Effector memory CD4-positive, alpha-beta T cell (primary cell): Measurements from ENCODE around the gene TSC22D2.
A peak's percentile ranks its signal among the peaks of the same experiment; 100 is the strongest.

Experiments used
- DNase-seq, 3 donors: peaks; one replicate each; pipeline ENCODE4 v3.0.0-alpha.2; 2020
- H3K27ac ChIP-seq: 2 replicates; pipeline ENCODE4 v1.7.0; 2013; ENCODE audit warnings: mild to moderate bottlenecking, low read length, moderate library complexity; ENCODE audit not compliant: insufficient read depth, poor library complexity, severe bottlenecking
- H3K27me3 ChIP-seq: replicated peaks from 2 replicates; pipeline ENCODE4 v1.7.0; 2013; ENCODE audit warnings: mild to moderate bottlenecking, low read length; ENCODE audit not compliant: insufficient read depth, control insufficient read depth, poor library complexity, severe bottlenecking
- H3K36me3 ChIP-seq: 2 replicates; pipeline ENCODE4 v1.7.0; 2013; ENCODE audit warnings: mild to moderate bottlenecking, low read length, moderate library complexity; ENCODE audit not compliant: control insufficient read depth, insufficient read depth
- H3K4me1 ChIP-seq: 2 replicates; pipeline ENCODE4 v1.7.0; 2013; ENCODE audit warnings: low read length, mild to moderate bottlenecking; ENCODE audit not compliant: control insufficient read depth, insufficient read depth, poor library complexity, severe bottlenecking
- H3K4me3 ChIP-seq: 2 replicates; pipeline ENCODE4 v1.7.0; 2013; ENCODE audit warnings: low read length, low read depth, mild to moderate bottlenecking; ENCODE audit not compliant: insufficient read depth, poor library complexity, severe bottlenecking
- H3K9me3 ChIP-seq: 2 replicates; pipeline ENCODE4 v1.7.0; 2013; ENCODE audit warnings: mild to moderate bottlenecking, low read length, moderate library complexity; ENCODE audit not compliant: control insufficient read depth

Gene TSC22D2

GRCh38 chr3:150384296-150385212 is 23.5 kb upstream of the TSC22D2 start:
- Histone ChIP-seq H3K36me3 (no peaks in the 10 kb centered on the region), H3K9me3 (no peaks in the 10 kb centered on the region), H3K4me1 (peaks cover 11% of the 10 kb centered on the region), H3K4me3 (peak overlapping the region; percentile 40), H3K27me3 (no peaks in the 10 kb centered on the region), H3K27ac (no peak overlapping the region)
- peak in 2 of 3 donors; percentile 11 to 14 for DNase-seq

DNA sequence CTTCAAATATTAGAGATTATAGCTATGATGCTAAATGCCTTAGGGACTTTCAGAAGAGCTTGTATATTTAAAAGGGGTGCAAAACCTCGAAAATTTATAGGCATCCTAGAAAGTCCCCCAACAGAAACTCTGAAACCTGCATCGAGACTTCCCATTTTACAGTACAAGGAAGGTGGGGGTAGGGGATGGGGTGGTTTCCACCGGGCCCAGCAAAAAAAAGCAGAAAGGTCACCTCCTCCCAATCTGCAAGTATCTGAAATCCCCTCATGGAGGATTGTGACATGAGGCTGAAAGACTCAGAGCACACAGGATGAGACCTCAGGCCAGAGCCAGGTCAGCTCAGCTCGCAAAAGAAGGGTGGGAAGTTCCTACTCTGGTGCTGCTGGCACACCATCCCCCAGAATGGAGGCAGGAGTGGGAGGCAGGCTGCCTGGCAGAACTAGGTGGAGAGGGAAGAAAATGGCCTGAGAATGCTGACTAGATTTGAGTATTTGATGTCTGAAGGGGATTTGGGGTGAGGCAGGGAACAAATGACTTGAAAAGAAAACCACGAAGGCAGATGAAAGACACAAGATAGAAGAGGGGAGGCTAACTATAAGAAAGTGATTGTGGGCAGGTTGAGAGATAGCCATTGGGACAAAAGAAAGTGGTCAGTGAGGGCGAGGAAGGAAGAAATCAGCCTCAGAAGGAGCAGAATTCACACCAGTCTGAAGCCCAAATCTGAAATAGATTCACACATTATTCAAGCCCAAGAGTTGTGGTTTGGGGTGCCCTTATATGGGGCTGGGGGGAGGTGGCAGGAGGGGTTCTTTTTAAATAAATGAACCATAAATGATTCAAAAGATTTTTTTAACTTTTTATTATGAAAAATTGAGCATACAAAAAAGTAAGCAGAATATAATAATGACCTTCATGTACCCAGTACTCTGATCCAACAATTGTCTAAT is 22.5 kb upstream of the TSC22D2 start:
- peaks cover 11% of the 10 kb centered on the region for H3K4me1 ChIP-seq
- H3K27me3 ChIP-seq = no peaks in the 10 kb centered on the region
- H3K27ac ChIP-seq = no peak overlapping the region
- DNase-seq = no peak
- peak overlapping the region; percentile 40 for H3K4me3 ChIP-seq
- H3K9me3 ChIP-seq = no peaks in the 10 kb centered on the region
- no peaks in the 10 kb centered on the region for H3K36me3 ChIP-seq

- no peaks in the 10 kb centered on the region for H3K27me3 ChIP-seq
- H3K36me3 ChIP-seq = no peaks in the 10 kb centered on the region
- H3K4me1 ChIP-seq = peaks cover 11% of the 10 kb centered on the region
- no peak overlapping the region for H3K4me3 ChIP-seq
- DNase-seq = no peak
- H3K9me3 ChIP-seq = no peaks in the 10 kb centered on the region
- H3K27ac ChIP-seq = no peak overlapping the region
These were observed 19.3 kb upstream of the TSC22D2 start for GRCh38 chr3:150388498-150389418.

- peaks cover 6% of the 10 kb centered on the region for H3K4me1 ChIP-seq
These were observed 18.0 kb upstream of the TSC22D2 start for GRCh38 chr3:150390087-150390486.

GRCh38 chr3:150391161-150391560 is 16.9 kb upstream of the TSC22D2 start:
- H3K4me3 ChIP-seq = no peak overlapping the region
- H3K27me3 ChIP-seq = no peaks in the 10 kb centered on the region
- no peaks in the 10 kb centered on the region for H3K9me3 ChIP-seq
- H3K27ac ChIP-seq = no peak overlapping the region
- no peaks in the 10 kb centered on the region for H3K36me3 ChIP-seq
- H3K4me1 ChIP-seq = no peaks in the 10 kb centered on the region
- no peak for DNase-seq

More at GRCh38 chr3:150390087-150390486, 18.0 kb upstream of the TSC22D2 start:
- H3K4me3 ChIP-seq = no peak overlapping the region
- H3K27ac ChIP-seq = no peak overlapping the region
- no peak for DNase-seq
- H3K27me3 ChIP-seq = no peaks in the 10 kb centered on the region
- H3K9me3 ChIP-seq = no peaks in the 10 kb centered on the region
- no peaks in the 10 kb centered on the region for H3K36me3 ChIP-seq

DNA sequence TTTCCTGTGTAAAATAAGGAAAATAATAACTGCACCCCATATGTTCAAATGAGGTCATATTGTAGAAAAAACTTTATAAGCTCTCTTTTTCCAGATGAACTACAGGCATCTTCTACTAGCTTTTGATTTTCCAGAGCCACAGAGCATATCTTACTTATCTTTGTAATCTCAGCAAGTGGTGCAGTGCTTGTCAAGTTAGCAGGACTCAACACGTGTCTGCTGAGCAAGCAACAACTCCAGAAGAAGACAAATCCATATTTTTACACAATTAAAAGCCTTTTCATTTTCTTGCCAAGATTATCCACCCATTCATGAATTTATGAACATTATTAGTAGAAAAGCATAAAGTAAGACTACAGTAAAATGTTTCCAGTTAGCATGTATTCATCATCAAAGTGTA is 14.4 kb upstream of the TSC22D2 start:
- Histone ChIP-seq H3K4me3 (no peak overlapping the region), H3K9me3 (no peaks in the 10 kb centered on the region), H3K27ac (no peak overlapping the region), H3K4me1 (no peaks in the 10 kb centered on the region), H3K27me3 (no peaks in the 10 kb centered on the region), H3K36me3 (no peaks in the 10 kb centered on the region)
- no peak for DNase-seq

GRCh38 chr3:150394606-150395005 is 13.5 kb upstream of the TSC22D2 start:
- no peaks in the 10 kb centered on the region for H3K9me3 ChIP-seq
- DNase-seq = no peak
- H3K4me3 ChIP-seq = no peak overlapping the region
- H3K27me3 ChIP-seq = no peaks in the 10 kb centered on the region
- no peak overlapping the region for H3K27ac ChIP-seq
- no peaks in the 10 kb centered on the region for H3K4me1 ChIP-seq
- H3K36me3 ChIP-seq = no peaks in the 10 kb centered on the region

DNA sequence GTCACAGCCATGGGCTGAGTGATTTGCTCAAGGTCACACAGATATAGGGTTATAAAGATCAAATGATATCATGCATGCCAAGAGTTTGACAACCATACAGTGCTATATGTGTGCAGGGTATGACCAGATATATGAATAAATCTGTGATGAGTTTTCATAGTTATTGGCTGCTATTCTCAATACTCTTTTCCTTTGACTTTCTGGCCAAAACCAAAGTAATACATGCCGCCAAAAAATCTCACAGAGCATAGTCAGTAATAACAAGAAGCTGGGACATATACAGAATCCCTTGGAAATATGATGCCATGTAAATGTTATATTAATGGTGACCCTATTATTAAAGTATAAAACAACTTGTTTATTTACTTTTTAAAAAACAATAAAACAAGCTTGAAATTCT is 11.6 kb upstream of the TSC22D2 start:
- H3K4me1 ChIP-seq = no peaks in the 10 kb centered on the region
- no peaks in the 10 kb centered on the region for H3K9me3 ChIP-seq
- no peaks in the 10 kb centered on the region for H3K36me3 ChIP-seq
- no peak overlapping the region for H3K27ac ChIP-seq
- DNase-seq = no peak
- H3K27me3 ChIP-seq = no peaks in the 10 kb centered on the region
- no peak overlapping the region for H3K4me3 ChIP-seq

DNA sequence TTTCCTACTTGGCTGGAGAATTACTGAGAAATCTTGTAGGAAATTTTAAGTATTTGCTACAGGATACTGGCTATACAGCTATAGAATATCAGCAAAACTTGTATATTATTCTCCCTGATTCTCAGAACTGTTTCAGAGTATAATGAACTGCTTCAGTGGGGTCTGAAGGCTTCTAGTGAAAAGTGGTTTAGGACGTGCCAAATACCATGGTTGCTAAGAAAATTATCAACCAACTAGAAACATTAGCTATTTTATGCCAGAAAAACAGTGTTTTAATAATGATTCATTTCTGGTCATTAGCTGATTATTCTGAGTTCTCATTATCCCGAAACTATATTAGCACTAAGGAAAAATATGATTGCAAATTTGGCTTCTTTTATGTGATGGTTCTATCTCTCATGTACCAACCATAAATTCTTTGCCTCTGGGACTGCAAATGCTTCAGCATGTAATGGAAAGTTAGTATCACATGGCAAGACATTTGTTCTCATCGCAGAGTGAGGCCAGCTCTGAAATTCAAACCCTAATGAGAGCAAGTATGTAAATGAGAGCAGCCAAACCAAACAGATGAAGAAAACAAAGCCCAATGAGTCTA is 11.0 kb upstream of the TSC22D2 start:
- no peaks in the 10 kb centered on the region for H3K27me3 ChIP-seq
- DNase-seq = no peak
- H3K9me3 ChIP-seq = no peaks in the 10 kb centered on the region
- H3K4me3 ChIP-seq = no peak overlapping the region
- H3K36me3 ChIP-seq = no peaks in the 10 kb centered on the region
- H3K27ac ChIP-seq = no peak overlapping the region
- no peaks in the 10 kb centered on the region for H3K4me1 ChIP-seq
